GM18505 (cell line): ENCODE results near the gene CATSPER1.

Experiments
- ATAC-seq: cut with Tn5 transposase; IDR thresholded peaks from one replicate; pipeline ENCODE4 v1.9.1; 2021; ENCODE audit not compliant: unreplicated experiment
- POLR2A ChIP-seq: IDR thresholded peaks from 4 replicates; pipeline ENCODE4 v1.6.1; 2011; ENCODE audit warnings: borderline replicate concordance; ENCODE audit not compliant: insufficient read depth, insufficient read length; ENCODE audit errors: extremely low read depth

CATSPER1 gene

DNA sequence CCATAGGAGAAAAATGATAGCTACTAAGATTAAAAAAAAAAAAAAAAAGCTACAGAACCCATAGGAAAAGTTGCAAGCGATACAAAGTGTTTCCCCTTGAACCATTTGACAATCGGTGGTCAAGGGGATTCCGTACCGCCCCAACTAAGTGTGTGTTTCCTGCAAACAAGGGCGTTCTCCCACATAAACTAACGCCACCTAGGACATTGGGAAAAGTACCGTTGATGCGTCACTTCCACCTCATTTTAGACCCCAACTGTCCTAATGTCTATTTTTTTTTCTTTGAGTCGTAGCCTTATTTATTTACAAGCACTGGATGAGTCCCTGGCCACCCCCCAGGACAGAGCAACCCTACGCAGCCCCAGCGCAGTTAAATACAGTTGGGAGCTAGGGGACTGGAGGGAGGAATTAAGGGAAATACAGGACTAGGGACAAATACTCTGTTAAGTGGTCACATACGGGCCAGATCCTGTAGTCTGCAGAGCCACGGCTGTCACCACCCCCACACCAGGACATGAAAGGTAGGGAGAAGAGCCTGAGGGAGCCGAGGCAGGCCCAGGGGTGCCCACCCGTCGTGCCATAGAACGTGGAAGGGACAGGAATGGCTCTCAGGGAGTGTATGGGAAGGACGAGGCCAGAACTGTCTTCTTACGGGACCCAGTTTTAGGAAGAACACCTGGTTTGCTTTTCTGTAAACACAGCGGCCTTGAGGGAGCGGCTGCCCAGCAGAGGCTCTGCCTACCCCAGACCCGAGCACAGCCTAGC, 43.3 kb downstream of the CATSPER1 start:
- ATAC-seq, result no peak
- TF ChIP-seq POLR2A, result no peak

DNA sequence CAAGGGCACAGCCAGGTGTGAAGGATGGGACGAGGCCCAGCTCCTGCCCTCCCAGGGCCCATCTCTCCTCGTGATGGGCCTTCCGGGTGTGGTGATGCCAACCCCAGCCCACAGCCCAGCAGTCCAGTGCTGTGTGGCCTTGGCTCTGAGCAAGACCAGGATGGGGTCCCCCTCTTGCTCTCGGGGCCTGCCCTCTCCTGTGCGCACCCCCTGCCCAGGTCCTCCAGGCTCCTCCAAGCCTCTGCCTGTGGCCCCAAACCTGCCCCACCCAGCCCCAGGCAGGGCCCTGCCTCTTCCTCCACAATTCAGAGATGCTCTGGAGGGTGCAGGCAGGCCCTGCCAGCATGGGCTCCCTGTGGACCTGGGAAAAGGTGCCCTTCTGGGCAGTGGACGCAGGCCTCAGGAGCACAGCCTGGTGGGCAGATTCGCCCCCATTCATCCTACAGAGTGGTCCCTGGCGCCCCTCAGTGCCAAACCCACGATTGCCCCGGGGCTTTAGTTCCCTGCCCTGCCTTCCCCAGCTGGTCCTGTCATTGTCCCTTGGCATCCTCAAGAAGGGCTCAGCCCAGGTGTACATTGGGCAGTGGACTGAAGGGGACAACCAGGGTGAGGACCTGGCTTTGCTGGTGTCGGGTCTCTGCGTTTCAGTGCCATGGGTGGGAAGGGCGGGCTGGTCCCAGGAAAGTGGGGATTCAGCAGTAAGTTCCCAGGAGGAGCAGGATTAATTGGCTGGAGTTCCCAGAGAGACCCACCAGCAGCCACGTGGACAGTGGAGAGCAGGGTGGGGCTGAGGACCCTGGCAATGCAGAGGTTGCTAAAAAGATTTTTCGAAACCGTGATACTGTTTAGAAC, 44.1 kb downstream of the CATSPER1 start:
- TF ChIP-seq POLR2A, result no peak
- ATAC-seq, result no peak

DNA sequence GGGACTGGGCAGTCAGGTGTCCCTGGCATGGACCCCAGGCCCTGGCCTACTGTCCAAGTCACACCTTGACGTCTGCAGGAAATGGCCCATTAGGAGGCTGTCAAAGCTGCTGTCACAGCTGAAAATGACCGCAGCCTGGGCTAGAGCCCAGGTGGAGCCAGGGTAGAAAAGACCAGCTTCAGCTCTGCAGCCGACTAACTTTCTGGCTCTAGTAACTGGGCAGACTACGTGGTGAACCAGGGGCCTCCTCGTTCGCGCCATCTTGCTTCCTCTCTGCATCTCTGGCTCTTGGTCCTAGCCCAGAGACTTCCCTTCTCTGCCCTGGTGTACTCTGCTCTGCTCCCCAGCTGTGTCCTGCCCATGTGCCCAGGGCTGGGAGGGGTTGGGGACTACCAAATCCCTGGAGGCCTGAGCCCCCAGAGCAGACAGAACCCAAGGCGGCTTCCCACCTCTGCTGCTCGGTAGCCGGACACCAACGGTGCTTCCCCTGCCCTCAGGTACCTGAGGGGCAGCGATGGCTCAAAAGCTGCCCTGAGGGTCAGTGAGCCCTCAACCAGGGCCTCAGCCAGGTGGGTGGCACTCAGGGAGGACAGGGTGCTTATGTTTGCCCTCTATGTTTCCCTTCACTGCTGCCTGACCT, 45.1 kb downstream of the CATSPER1 start:
- no peak for ATAC-seq
- TF ChIP-seq POLR2A, result no peak

DNA sequence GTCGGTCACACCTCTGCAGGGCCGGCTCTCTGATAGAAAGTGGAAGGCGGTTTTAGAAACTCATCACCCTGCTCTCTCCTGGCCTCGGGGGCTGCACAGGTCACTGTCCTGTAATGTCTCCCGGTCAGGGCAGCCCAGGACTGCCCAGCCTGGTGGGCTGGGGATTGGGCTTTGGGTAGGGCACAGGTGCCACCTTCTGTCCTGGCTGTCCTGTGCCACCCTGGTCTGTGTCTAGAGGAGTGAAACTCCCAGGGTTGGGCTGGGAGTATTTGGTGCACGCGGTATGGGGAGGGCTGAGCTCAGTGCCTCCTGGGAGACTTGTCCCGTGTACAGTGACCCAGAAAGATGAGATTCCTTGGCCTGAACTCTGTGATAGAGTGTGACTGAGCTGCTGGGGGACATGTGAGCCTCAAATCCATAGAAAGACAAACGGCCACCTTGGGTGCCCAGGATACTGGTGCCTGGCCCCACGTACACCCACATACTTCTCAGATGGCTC, 47.0 kb downstream of the CATSPER1 start:
- no peak for ATAC-seq
- TF ChIP-seq POLR2A, result no peak

DNA sequence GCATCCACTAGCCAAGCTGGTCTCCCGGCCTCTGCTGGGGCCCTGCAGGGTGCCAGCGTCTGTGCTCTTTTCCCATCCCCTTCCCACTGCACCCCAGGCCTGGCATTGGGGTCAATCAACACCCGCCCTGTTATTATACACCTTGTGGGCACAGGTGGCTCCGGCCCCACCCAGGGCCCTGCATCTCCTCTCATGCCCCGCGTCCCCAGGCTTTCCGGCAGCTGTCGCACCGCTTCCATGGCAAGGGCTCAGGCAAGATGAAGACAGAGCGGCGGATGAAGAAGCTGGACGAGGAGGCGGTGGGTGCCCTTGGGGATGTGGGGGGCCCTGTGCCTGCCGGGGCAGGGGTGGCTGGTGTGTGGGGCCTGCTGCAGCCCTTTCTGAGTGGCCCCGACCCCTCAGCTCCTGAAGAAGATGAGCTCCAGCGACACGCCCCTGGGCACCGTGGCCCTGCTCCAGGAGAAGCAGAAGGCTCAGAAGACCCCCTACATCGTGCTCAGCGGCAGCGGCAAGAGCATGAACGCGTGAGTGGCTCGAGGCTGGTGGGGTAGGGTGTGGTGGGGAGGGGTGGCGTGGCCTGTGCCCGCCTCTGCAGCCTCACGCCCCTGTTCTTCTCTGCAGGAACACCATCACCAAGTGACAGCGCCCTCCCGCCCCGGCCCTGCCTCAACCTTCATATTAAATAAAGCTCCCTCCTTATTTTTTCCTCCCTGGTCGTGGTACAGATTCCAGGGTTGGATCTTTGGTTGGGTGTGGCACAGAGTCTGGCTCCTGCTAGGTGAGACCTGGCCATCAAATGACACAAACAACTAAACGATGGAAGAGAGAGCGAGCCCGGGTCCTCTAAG, 47.7 kb downstream of the CATSPER1 start:
- TF ChIP-seq POLR2A, result no peak
- ATAC-seq, result no peak

DNA sequence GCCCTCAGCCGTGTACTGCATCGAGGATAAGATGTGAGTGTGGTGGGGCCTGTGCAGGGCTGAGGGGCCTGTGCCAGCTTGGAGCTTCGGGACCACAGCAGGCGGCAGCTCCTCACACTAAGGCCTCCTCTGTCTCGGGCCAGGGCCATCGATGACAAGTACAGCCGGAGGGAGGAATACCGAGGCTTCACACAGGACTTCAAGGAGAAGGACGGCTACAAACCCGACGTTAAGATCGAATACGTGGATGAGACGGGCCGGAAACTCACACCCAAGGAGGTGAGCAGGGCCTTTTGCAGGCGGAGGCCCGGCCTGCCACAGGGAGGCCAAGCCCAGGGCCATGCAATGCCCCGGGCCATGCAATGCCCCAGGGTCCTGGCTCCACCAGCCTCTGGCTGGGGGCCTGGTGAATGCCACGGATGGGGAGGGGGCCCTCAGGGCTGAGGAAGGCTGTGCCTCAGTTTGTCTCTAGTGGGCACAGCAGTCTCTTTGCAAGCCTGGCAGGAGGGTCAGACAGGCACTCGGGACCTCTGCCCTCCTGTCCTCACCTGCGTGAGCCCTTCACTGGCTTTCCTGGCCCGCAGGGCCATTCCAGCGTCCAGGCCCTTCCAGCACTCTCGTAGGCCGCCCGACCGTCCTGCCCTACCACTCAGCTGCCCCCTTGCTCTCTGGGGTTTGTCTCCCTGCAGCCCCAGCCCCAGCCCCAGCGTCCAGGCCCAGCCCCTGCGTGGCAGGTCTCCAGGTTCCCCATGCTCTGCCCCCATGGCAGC, 48.5 kb downstream of the CATSPER1 start:
- no peak for ATAC-seq
- TF ChIP-seq POLR2A, result no peak

DNA sequence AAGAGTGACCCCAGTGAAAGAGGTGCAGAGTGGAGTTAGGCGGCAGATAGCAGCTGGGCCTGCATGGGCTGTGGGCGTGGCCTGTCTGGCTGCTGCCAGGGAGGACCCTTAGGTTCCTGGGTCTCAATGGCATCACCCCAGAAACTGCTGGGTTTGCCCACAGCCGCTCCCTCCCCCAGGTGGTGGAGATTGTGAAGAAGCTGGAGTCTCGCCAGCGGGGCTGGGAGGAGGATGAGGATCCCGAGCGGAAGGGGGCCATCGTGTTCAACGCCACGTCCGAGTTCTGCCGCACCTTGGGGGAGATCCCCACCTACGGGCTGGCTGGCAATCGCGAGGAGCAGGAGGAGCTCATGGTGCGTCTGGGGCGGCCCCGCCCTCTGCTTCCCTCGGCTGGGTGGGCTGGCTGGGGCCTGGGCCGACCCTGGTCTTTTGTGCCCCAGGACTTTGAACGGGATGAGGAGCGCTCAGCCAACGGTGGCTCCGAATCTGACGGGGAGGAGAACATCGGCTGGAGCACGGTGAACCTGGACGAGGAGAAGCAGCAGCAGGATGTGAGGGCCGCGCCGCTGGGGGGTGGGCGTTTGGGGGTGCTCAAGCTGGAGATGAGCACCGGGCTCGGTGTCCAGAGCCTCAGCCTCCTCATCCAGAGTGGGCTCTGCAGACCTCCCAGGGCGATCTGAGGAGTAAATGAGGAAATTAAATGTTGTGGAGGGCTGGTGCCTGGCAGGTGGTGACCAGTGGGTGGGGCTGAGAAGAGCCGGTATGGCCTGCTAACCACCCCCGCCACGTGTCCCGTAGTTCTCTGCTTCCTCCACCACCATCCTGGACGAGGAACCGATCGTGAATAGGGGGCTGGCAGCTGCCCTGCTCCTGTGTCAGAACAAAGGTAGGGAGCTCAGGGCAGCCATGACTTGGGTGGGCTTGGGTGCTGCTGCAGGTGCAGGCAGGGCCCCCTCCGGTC, 49.8 kb downstream of the CATSPER1 start:
- no peak for ATAC-seq
- TF ChIP-seq POLR2A, result no peak

DNA sequence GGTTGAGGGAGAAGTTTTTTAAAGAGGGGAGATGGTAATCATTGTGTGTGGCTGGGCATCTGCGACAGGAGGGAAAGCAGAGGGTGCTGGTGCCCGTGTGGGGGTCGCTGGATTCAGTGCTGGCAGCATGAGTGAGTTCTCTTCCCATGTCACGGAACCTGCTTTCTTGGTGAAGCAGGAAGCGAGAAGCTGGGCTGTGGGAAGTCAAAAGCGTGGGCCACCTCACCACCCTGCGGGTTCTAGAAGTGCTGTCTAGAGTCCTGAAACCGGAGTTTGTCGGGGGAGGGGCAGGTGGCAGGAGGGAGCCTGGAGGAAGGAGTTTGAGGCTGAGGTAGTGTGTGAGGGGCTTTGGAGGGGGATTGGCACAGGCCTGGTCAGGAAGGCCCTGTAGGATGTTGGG, 50.5 kb downstream of the CATSPER1 start:
- TF ChIP-seq POLR2A, result no peak
- no peak for ATAC-seq

DNA sequence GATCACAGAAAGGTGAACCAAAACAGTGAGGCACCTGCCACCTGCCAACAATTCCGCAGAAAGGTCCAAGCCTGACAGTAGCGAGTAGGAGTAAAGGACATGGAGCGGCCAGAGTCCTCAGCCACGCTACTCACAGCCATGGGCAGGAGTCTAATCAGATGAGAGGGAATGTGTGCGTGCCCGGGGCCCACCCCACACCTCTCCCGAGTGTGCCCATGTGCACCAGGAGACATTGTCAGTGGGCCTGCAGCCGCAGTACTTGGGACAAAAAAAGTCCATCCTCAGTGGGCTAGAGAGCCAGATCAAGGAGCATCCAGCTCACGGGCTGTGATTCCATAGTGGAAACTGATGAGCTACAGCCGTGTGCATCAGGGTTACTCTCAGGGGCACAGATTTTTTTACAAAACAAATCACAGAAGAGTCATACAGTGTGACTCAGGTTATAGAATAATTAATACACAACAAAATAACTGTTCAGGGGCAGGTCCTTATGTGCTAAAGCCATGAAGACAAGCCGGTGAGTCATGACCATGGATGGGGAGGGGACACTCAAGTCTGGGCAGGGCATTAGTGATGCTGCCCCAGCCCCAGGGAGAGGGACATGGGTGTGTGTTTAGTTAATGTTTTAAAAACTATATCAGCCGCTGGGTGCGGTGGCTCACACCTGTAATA, 52.7 kb downstream of the CATSPER1 start:
- no peak for ATAC-seq

DNA sequence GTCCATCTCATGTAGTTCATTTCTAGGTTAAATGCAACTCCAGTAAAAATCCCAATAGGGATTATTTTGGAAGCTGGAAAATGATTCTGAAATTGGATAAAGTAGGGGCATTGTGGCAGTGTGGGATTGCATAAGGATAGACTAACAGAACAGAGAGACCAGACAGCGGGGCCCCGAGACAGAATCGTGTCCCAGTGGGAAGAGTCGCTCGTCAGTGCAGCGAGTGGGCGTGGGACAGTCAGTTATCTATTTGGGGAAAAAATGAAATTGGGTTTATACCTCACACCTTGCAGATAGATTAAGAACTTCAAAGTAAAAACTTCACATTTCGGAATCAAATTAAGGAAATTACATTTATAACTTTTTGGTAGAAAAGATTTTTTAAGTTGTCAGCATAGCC, 54.2 kb downstream of the CATSPER1 start:
- ATAC-seq, result no peak
- no peak for TF ChIP-seq POLR2A

More for the DNA sequence above, 52.7 kb downstream of the CATSPER1 start:
- no peak for TF ChIP-seq POLR2A
